Activated naive CD8-positive, alpha-beta T cell treated with anti-CD3 and anti-CD28 coated beads, Interleukin-2, amount 10 ng/mL, durations not matched to agents 7 days and 5 days (primary cell): ENCODE measurements around the gene STRADA. TPM values are rescaled to one million over a fixed set of nuclear protein-coding genes. Genes with fewer than 3 reads are reported as not detected.

Experiments used
- ATAC-seq: fragments of 150-1000 bp; cut with Tn5 transposase; one replicate; pipeline ENCODE4 v1.10.0; 2021; ENCODE audit warnings: low read depth, moderate library complexity
- POLR2A ChIA-PET: fragments of 350-600 bp; sonication (Branson Sonifier 250); formaldehyde crosslinking; loops from one replicate; lab custom pipeline; 2021; ENCODE audit warnings: antibody characterized with exemption; lab: Charles Lee
- DNase-seq: peaks from one replicate; pipeline ENCODE4 v3.0.0; 2021
- H3K27ac Mint-ChIP-seq: one replicate; pipeline ENCODE4 v1.8.0; 2022; ENCODE audit warnings: mild to moderate bottlenecking, mixed read lengths
- H3K27me3 Mint-ChIP-seq: one replicate; pipeline ENCODE4 v1.8.0; 2022; ENCODE audit warnings: mild to moderate bottlenecking, moderate library complexity, mixed read lengths
- H3K36me3 Mint-ChIP-seq: one replicate; pipeline ENCODE4 v1.8.0; 2021; ENCODE audit warnings: mild to moderate bottlenecking, mixed read lengths
- H3K4me1 Mint-ChIP-seq: one replicate; pipeline ENCODE4 v1.8.0; 2021; ENCODE audit warnings: mixed read lengths
- H3K4me3 Mint-ChIP-seq: one replicate; pipeline ENCODE4 v1.8.0; 2022; ENCODE audit warnings: mild to moderate bottlenecking, moderate library complexity, mixed read lengths
- H3K9me3 Mint-ChIP-seq: one replicate; pipeline ENCODE4 v1.8.0; 2021; ENCODE audit warnings: mixed read lengths
- total RNA-seq, 2 experiments: library from RNA; stranded (reverse); gene quantifications; one replicate each; pipeline ENCODE4 v1.2.3, GENCODE V29; 2021

Gene STRADA
- total RNA-seq, 2 experiments from 2014 or later = 54.0 to 61.4 TPM

GRCh38 chr17:63686138-63686685, 55.4 kb downstream of the STRADA start:
- no peaks in the 10 kb centered on the region for H3K27me3 Mint-ChIP-seq
- H3K9me3 Mint-ChIP-seq = no peaks in the 10 kb centered on the region
- no peak overlapping the region for H3K4me3 Mint-ChIP-seq
- H3K36me3 Mint-ChIP-seq = peaks cover 23% of the 10 kb centered on the region
- POLR2A ChIA-PET = interaction anchor here (2.7 kb wide), 1 partner anchor 10 kb away, joined by 14 read pairs; no protein-coding TSS in a partner anchor
- peaks cover 3% of the 10 kb centered on the region for H3K4me1 Mint-ChIP-seq
- no peak overlapping the region for H3K27ac Mint-ChIP-seq
- DNase-seq (no peak), ATAC-seq (no peak)

- Mint-ChIP-seq H3K27ac (no peak overlapping the region), H3K4me3 (no peak overlapping the region), H3K4me1 (peaks cover 3% of the 10 kb centered on the region), H3K27me3 (no peaks in the 10 kb centered on the region), H3K36me3 (peaks cover 20% of the 10 kb centered on the region), H3K9me3 (no peaks in the 10 kb centered on the region)
- POLR2A ChIA-PET = interaction anchor here (0.5 to 2.7 kb wide), 2 partner anchors 11 to 145 kb away, joined by 3 to 14 read pairs; no protein-coding TSS in a partner anchor
- ATAC-seq (no peak), DNase-seq (no peak)
These were observed 56.0 kb downstream of the STRADA start for GRCh38 chr17:63685578-63685977.

- ATAC-seq = no peak
- no peaks in the 10 kb centered on the region for H3K27me3 Mint-ChIP-seq
- peaks cover 3% of the 10 kb centered on the region for H3K4me1 Mint-ChIP-seq
- H3K4me3 Mint-ChIP-seq = no peak overlapping the region
- no peak overlapping the region for H3K27ac Mint-ChIP-seq
- DNase-seq = no peak
- POLR2A ChIA-PET = interaction anchor here (0.5 to 2.7 kb wide), 3 partner anchors 11 to 146 kb away, joined by 3 to 14 read pairs (median 3); no protein-coding TSS in a partner anchor
- H3K9me3 Mint-ChIP-seq = no peaks in the 10 kb centered on the region
- H3K36me3 Mint-ChIP-seq = peaks cover 18% of the 10 kb centered on the region
These were observed 56.6 kb downstream of the STRADA start for GRCh38 chr17:63685041-63685440.

DNA sequence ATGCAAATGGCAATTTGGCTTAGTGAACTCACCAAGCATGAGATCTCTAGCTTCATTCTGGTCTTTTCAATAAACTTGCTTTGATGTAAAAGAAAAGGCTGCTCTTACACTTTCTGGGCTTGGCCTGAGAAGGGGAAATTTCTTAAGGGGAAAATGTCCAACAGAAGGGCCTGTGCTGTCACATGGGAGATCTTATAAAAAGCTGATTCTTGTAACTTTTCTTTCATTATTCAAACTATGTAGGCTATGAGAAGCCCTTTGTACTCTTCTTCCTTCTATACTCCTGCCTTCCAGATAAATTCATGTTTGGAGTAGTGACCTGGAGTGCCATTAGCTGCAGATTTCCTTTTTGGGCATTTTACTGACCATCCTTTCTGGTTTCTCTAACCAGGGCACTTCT, 58.6 kb downstream of the STRADA start:
- H3K27ac Mint-ChIP-seq = no peak overlapping the region
- ATAC-seq (no peak), DNase-seq (no peak)
- H3K27me3 Mint-ChIP-seq = no peaks in the 10 kb centered on the region
- H3K4me1 Mint-ChIP-seq = peaks cover 3% of the 10 kb centered on the region
- H3K9me3 Mint-ChIP-seq = no peaks in the 10 kb centered on the region
- H3K36me3 Mint-ChIP-seq = peaks cover 20% of the 10 kb centered on the region
- H3K4me3 Mint-ChIP-seq = no peak overlapping the region
- POLR2A ChIA-PET = interaction anchor here (1.3 to 1.5 kb wide), 2 partner anchors 12 to 15 kb away, joined by 3 read pairs; no protein-coding TSS in a partner anchor

GRCh38 chr17:63682441-63682840, 59.2 kb downstream of the STRADA start:
- Mint-ChIP-seq H3K27me3 (no peaks in the 10 kb centered on the region), H3K9me3 (no peaks in the 10 kb centered on the region), H3K4me1 (peaks cover 3% of the 10 kb centered on the region), H3K27ac (no peak overlapping the region), H3K4me3 (no peak overlapping the region), H3K36me3 (peaks cover 20% of the 10 kb centered on the region)
- ATAC-seq = no peak
- POLR2A ChIA-PET = interaction anchor here (1.3 to 1.5 kb wide), 2 partner anchors 12 to 16 kb away, joined by 3 read pairs; no protein-coding TSS in a partner anchor
- DNase-seq = no peak

- Mint-ChIP-seq H3K9me3 (no peaks in the 10 kb centered on the region), H3K27me3 (no peaks in the 10 kb centered on the region), H3K4me3 (no peak overlapping the region), H3K27ac (no peak overlapping the region), H3K4me1 (peaks cover 3% of the 10 kb centered on the region), H3K36me3 (peaks cover 20% of the 10 kb centered on the region)
- POLR2A ChIA-PET = interaction anchor here (1.3 to 1.5 kb wide), 2 partner anchors 13 to 17 kb away, joined by 3 read pairs; no protein-coding TSS in a partner anchor
- DNase-seq (no peak), ATAC-seq (no peak)
These were observed 60.1 kb downstream of the STRADA start for GRCh38 chr17:63681530-63681929.

- ATAC-seq (no peak), DNase-seq (no peak)
- Mint-ChIP-seq H3K27me3 (no peaks in the 10 kb centered on the region), H3K36me3 (peaks cover 19% of the 10 kb centered on the region), H3K9me3 (no peaks in the 10 kb centered on the region), H3K4me3 (no peak overlapping the region), H3K4me1 (peaks cover 4% of the 10 kb centered on the region), H3K27ac (no peak overlapping the region)
- POLR2A ChIA-PET = no interaction called here
These were observed 60.9 kb downstream of the STRADA start for GRCh38 chr17:63680700-63681099.

DNA sequence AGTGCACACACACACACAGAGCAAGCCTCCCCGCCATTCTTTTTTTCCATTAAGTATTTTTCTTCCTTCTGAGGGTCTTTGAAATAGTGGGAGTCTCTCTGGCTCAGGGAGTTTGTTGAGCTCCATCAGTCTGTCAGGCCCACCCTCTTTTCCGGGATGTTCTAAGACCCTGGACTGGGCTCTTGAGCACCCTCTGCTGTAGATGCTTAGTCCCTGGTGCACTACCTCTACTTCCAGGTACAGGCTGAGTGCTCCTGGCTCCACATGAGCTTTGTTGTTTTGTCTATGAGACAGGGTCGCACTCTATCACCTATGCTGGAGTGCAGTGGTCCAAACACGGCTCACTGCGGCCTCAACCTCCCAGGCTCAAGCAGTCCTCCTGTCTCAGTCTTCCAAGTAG, 62.4 kb downstream of the STRADA start:
- H3K9me3 Mint-ChIP-seq = no peaks in the 10 kb centered on the region
- H3K4me1 Mint-ChIP-seq = peaks cover 4% of the 10 kb centered on the region
- POLR2A ChIA-PET = interaction anchor here (0.7 to 1.1 kb wide), 2 partner anchors 113 to 163 kb away, joined by 3 read pairs; no protein-coding TSS in a partner anchor
- ATAC-seq (no peak), DNase-seq (no peak)
- no peaks in the 10 kb centered on the region for H3K27me3 Mint-ChIP-seq
- no peak overlapping the region for H3K4me3 Mint-ChIP-seq
- peaks cover 20% of the 10 kb centered on the region for H3K36me3 Mint-ChIP-seq
- H3K27ac Mint-ChIP-seq = no peak overlapping the region

DNA sequence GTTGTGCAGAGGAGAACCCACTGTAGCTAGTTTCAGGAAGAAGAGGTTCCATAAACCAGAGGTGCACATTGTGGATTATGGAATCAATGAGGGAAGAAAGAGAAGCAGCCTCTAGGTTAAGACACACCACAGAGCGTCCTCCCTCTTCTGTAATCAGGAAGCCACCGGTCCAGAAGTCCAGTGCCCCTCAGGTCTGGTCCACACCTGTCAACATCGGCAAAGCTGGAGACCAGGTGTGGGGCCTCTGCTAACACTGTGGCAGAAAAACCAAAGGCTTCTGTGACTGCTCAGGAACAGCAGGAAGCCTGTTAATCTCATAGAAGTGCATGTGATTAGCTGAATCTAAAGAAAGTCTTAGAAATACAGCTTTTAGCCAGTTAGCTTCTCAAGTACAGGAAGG, 65.0 kb downstream of the STRADA start:
- ATAC-seq (no peak), DNase-seq (no peak)
- peaks cover 14% of the 10 kb centered on the region for H3K36me3 Mint-ChIP-seq
- H3K27me3 Mint-ChIP-seq = no peaks in the 10 kb centered on the region
- H3K9me3 Mint-ChIP-seq = no peaks in the 10 kb centered on the region
- H3K4me1 Mint-ChIP-seq = peaks cover 2% of the 10 kb centered on the region
- POLR2A ChIA-PET = interaction anchor here (0.9 kb wide), 1 partner anchor 21 kb away, joined by 3 read pairs; no protein-coding TSS in a partner anchor
- no peak overlapping the region for H3K27ac Mint-ChIP-seq
- no peak overlapping the region for H3K4me3 Mint-ChIP-seq

GRCh38 chr17:63675607-63676546, 65.7 kb downstream of the STRADA start:
- no peak overlapping the region for H3K27ac Mint-ChIP-seq
- POLR2A ChIA-PET = interaction anchor here (0.9 to 1.4 kb wide), 2 partner anchors 17 to 22 kb away, joined by 3 read pairs; no protein-coding TSS in a partner anchor

GRCh38 chr17:63675231-63675606, 66.4 kb downstream of the STRADA start:
- Mint-ChIP-seq H3K27me3 (no peaks in the 10 kb centered on the region), H3K9me3 (no peaks in the 10 kb centered on the region), H3K27ac (no peak overlapping the region), H3K4me3 (no peak overlapping the region), H3K36me3 (peaks cover 18% of the 10 kb centered on the region), H3K4me1 (peaks cover 2% of the 10 kb centered on the region)
- POLR2A ChIA-PET = interaction anchor here (0.6 to 1.4 kb wide), 2 partner anchors 17 to 55 kb away, joined by 3 to 6 read pairs; no protein-coding TSS in a partner anchor
- DNase-seq (no peak), ATAC-seq (no peak)

More at GRCh38 chr17:63675607-63676546, 65.7 kb downstream of the STRADA start:
- Mint-ChIP-seq H3K27me3 (no peaks in the 10 kb centered on the region), H3K9me3 (no peaks in the 10 kb centered on the region), H3K36me3 (peaks cover 14% of the 10 kb centered on the region), H3K4me1 (peaks cover 2% of the 10 kb centered on the region), H3K4me3 (no peak overlapping the region)
- ATAC-seq = no peak
- no peak for DNase-seq

DNA sequence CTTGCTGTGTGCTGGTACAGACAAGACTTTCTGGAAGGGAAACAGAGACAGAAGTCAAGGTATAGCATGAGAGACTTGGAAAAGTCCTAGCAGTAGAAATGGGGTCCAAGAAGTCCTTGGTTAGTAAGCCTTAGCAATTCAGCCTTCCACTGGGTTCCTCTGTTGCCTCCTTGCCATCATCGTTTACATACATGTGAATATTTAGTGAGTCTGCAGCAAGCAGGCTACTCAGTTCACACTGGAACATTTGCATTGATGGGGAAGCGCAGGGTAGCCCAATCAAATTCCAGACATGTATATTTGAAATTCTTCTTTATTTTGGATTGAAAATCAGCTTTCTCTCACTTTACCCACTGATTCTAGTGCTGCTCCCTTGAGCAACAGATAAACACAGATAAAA, 68.7 kb downstream of the STRADA start:
- POLR2A ChIA-PET = no interaction called here
- no peak for ATAC-seq

More for the DNA sequence above, 68.7 kb downstream of the STRADA start:
- Mint-ChIP-seq H3K36me3 (peaks cover 22% of the 10 kb centered on the region), H3K27me3 (no peaks in the 10 kb centered on the region), H3K9me3 (no peaks in the 10 kb centered on the region), H3K27ac (no peak overlapping the region), H3K4me1 (peaks cover 8% of the 10 kb centered on the region), H3K4me3 (no peak overlapping the region)
- DNase-seq = no peak
